OCI-LY7 (cell line): ENCODE results near the gene ZSCAN2.
A peak's percentile ranks its signal among the peaks of the same experiment; 100 is the strongest.

ENCODE experiments used
- CTCF ChIP-seq: fragments of 200-600 bp; sonication (generic); conservative IDR thresholded peaks from 2 replicates; pipeline ENCODE4 v1.5.1; 2014; ENCODE audit warnings: mild to moderate bottlenecking, antibody characterized with exemption, low read length, moderate library complexity, mixed read lengths
- EZH2phosphoT487 ChIP-seq: fragments of 200-600 bp; sonication (generic); IDR thresholded peaks from 2 replicates; pipeline ENCODE4 v1.6.1; 2018; ENCODE audit warnings: low read depth, borderline replicate concordance, mild to moderate bottlenecking, mixed run types, antibody characterized with exemption, low read length, moderate library complexity, mixed read lengths

GRCh38 chr15:84654689-84655453, 54.1 kb downstream of the ZSCAN2 start:
- TF ChIP-seq CTCF (peak; percentile 88), EZH2phosphoT487 (no peak)
